Nephron progenitor cell (in vitro differentiated cells): Measurements from ENCODE around the gene ATP5F1D.

Experiments
- DNase-seq: peaks from one replicate; pipeline ENCODE4 v3.0.0; 2021
- H3K27ac Mint-ChIP-seq: 2 replicates; pipeline ENCODE4 v1.8.0; 2021; ENCODE audit warnings: mild to moderate bottlenecking, moderate library complexity, mixed read lengths
- H3K27me3 Mint-ChIP-seq: 2 replicates; pipeline ENCODE4 v1.8.0; 2021; ENCODE audit warnings: mild to moderate bottlenecking, low read depth, mixed read lengths; ENCODE audit not compliant: poor library complexity
- H3K36me3 Mint-ChIP-seq: 2 replicates; pipeline ENCODE4 v1.8.0; 2021; ENCODE audit warnings: low read depth, mixed read lengths
- H3K4me1 Mint-ChIP-seq: 2 replicates; pipeline ENCODE4 v1.8.0; 2021; ENCODE audit warnings: mixed read lengths
- H3K4me3 Mint-ChIP-seq: 2 replicates; pipeline ENCODE4 v1.8.0; 2021; ENCODE audit warnings: mild to moderate bottlenecking, moderate library complexity, mixed read lengths
- H3K9me3 Mint-ChIP-seq: 2 replicates; pipeline ENCODE4 v1.8.0; 2021; ENCODE audit warnings: mild to moderate bottlenecking, moderate library complexity, mixed read lengths
- TF ChIP-seq, protein P1 (sequence below): fragments of 200-600 bp; sonication (generic); IDR thresholded peaks from 2 replicates; pipeline ENCODE4 v1.5.0; 2021; ENCODE audit warnings: antibody characterized with exemption

ATP5F1D gene

DNA sequence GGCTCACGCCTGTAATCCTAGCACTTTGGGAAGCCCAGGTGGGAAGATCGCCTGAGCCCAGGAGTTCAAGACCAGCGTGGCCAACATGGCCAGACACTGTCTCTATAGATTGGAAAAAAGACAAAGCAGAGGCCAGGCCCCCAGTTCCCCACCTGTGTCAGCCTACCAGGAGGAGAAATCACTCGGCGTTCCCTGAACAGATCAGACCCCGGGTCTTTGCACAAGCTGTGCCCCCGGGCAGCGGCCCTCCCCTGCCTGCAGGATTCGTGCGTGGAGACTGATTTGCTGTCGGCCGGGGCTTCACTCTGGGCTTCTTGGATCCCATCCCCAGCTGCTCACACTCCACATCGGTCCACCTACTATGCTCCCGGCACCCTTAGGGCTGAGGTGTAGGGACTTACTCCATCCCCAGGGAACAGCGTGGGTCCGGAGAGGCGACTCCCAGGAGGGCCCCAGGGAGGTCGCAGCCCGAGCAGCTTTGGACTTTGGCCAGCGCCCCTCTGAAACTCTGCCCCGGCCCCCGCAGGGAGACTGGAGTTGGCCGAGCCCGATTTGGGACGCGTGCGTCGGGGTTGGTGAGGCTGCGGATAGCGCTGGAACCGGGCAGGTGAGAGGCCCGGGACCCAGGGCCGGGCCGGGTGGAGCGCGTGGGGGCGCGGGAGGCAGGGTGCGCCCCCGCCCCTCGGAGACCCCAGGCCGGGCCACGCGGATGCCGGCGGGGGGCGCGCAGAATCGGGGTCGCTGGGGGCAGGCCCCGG, 43.6 kb downstream of the ATP5F1D start:
- H3K4me1 Mint-ChIP-seq, result peaks cover 16% of the 10 kb centered on the region
- H3K27me3 Mint-ChIP-seq, result peaks cover 18% of the 10 kb centered on the region
- H3K9me3 Mint-ChIP-seq, result no peaks in the 10 kb centered on the region
- H3K4me3 Mint-ChIP-seq, result peak overlapping the region; percentile 79
- TF ChIP-seq, protein P1, sequence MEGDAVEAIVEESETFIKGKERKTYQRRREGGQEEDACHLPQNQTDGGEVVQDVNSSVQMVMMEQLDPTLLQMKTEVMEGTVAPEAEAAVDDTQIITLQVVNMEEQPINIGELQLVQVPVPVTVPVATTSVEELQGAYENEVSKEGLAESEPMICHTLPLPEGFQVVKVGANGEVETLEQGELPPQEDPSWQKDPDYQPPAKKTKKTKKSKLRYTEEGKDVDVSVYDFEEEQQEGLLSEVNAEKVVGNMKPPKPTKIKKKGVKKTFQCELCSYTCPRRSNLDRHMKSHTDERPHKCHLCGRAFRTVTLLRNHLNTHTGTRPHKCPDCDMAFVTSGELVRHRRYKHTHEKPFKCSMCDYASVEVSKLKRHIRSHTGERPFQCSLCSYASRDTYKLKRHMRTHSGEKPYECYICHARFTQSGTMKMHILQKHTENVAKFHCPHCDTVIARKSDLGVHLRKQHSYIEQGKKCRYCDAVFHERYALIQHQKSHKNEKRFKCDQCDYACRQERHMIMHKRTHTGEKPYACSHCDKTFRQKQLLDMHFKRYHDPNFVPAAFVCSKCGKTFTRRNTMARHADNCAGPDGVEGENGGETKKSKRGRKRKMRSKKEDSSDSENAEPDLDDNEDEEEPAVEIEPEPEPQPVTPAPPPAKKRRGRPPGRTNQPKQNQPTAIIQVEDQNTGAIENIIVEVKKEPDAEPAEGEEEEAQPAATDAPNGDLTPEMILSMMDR, result no peak
- H3K27ac Mint-ChIP-seq, result no peak overlapping the region
- no peaks in the 10 kb centered on the region for H3K36me3 Mint-ChIP-seq
- DNase-seq, result peak; percentile 37

- Mint-ChIP-seq H3K9me3 (no peaks in the 10 kb centered on the region), H3K27ac (no peak within 1 kb of the TSS), H3K4me1 (peaks cover 11% of the 10 kb centered on the region), H3K4me3 (peak within 1 kb of the TSS; percentile 86), H3K27me3 (peaks cover 18% of the 10 kb centered on the region), H3K36me3 (no peaks in the 10 kb centered on the region)
- peak; percentile 54 for DNase-seq
- TF ChIP-seq, protein P1, result no peak
Measured at GRCh38 chr19:1285737-1286360, 44.3 kb downstream of the ATP5F1D start, which contains the start of gene EFNA2. EFNA2 (plus strand) TSS chr19:1285873; CDS start chr19:1286169, 296 bp downstream.

DNA sequence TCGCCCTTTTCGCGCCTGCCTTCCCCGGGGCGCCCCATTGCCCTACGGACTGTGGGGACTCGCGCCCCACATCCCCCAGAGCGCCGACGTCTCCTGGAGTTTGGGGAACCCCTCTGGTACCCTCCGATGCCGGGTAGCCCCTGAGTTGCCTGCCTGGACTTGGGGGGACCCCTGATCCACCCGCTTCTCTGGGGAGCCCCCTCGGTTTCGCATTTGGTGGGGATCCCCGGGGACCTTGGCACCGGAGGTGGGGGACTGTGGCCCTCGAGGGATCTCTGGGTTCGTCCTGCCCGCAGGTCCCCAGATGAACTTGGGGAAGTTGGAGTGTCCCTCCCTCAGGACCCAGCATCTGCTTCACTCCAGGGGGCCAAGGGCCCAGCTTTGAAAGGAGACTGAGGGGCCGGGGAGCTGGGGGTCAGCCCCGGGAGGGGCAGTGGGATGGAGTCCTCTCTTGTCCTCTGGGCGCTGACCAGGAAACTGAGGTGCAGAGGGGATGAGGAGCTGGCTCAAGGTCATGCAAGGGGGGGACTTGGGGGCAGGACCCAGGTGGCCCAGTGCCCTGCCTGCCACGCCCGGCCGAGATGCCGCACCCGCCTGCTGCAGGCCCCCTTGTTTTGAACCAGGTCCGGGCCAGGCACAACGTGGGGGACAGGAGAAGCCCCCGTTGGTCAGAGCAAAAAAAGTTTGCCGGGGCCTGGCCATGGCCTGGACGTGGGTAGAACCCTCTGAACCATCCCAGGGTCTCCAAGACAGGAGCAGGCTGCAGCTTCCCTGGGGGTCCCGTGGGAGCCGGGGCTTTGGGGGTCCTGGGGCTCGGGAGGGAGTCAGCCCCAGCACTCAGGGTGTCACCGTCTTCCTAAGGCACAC, 45.2 kb downstream of the ATP5F1D start:
- H3K36me3 Mint-ChIP-seq, result no peaks in the 10 kb centered on the region
- DNase-seq, result no peak
- no peaks in the 10 kb centered on the region for H3K9me3 Mint-ChIP-seq
- H3K27me3 Mint-ChIP-seq, result peaks cover 14% of the 10 kb centered on the region
- peaks cover 11% of the 10 kb centered on the region for H3K4me1 Mint-ChIP-seq
- TF ChIP-seq, protein P1, result no peak
- H3K4me3 Mint-ChIP-seq, result peak overlapping the region; percentile 86
- no peak overlapping the region for H3K27ac Mint-ChIP-seq

GRCh38 chr19:1287354-1288225, 46.0 kb downstream of the ATP5F1D start:
- H3K27me3 Mint-ChIP-seq, result peaks cover 18% of the 10 kb centered on the region
- H3K4me3 Mint-ChIP-seq, result peak overlapping the region; percentile 86
- TF ChIP-seq, protein P1, result no peak
- no peaks in the 10 kb centered on the region for H3K36me3 Mint-ChIP-seq
- peaks cover 15% of the 10 kb centered on the region for H3K4me1 Mint-ChIP-seq
- H3K27ac Mint-ChIP-seq, result no peak overlapping the region
- peak; percentile 53 for DNase-seq
- no peaks in the 10 kb centered on the region for H3K9me3 Mint-ChIP-seq

GRCh38 chr19:1288226-1288612, 46.7 kb downstream of the ATP5F1D start:
- Mint-ChIP-seq H3K36me3 (no peaks in the 10 kb centered on the region), H3K27me3 (peaks cover 19% of the 10 kb centered on the region), H3K9me3 (no peaks in the 10 kb centered on the region), H3K4me1 (peaks cover 15% of the 10 kb centered on the region), H3K27ac (no peak overlapping the region), H3K4me3 (peak overlapping the region; percentile 64)
- DNase-seq, result no peak
- TF ChIP-seq, protein P1, result no peak
